ENCODE data around the gene MUSTN1.

Gene MUSTN1

GRCh38 chr3:52795298-52795900, 39.4 kb downstream of the MUSTN1 start:
- no peak for DNase-seq (ENCODE audit: low read depth)
- H3K4me3 ChIP-seq (ENCODE audit: control insufficient read depth, low read depth, low read length): no peak overlapping the region
- TF ChIP-seq CTCF (conservative IDR thresholded peaks at IDR 0.05; ENCODE audit: control insufficient read depth, insufficient read depth, low read depth, low read length): no peak

- DNase-seq (ENCODE audit: low read depth): no peak
- no peak within 1 kb of the TSS for H3K4me3 ChIP-seq (ENCODE audit: control insufficient read depth, low read depth, low read length)
- TF ChIP-seq CTCF (conservative IDR thresholded peaks at IDR 0.05; ENCODE audit: control insufficient read depth, insufficient read depth, low read depth, low read length): no peak
Measured at GRCh38 chr3:52794612-52795099, 40.2 kb downstream of the MUSTN1 start, which contains the start of gene ITIH3. Gene ITIH3 (plus strand): TSS chr3:52794796. CDS start chr3:52794804, 8 bp downstream.

GRCh38 chr3:52793702-52794611, 40.9 kb downstream of the MUSTN1 start:
- no peak for DNase-seq (ENCODE audit: low read depth)
- TF ChIP-seq CTCF (conservative IDR thresholded peaks at IDR 0.05; ENCODE audit: control insufficient read depth, insufficient read depth, low read depth, low read length): no peak
- no peak overlapping the region for H3K4me3 ChIP-seq (ENCODE audit: control insufficient read depth, low read depth, low read length)

GRCh38 chr3:52792961-52793695, 41.7 kb downstream of the MUSTN1 start:
- no peak for TF ChIP-seq CTCF (conservative IDR thresholded peaks at IDR 0.05; ENCODE audit: control insufficient read depth, insufficient read depth, low read depth, low read length)
- H3K4me3 ChIP-seq (ENCODE audit: control insufficient read depth, low read depth, low read length): no peak overlapping the region
- DNase-seq (ENCODE audit: low read depth): peak; percentile 28

- no peak overlapping the region for H3K4me3 ChIP-seq (ENCODE audit: control insufficient read depth, low read depth, low read length)
- TF ChIP-seq CTCF (conservative IDR thresholded peaks at IDR 0.05; ENCODE audit: control insufficient read depth, insufficient read depth, low read depth, low read length): no peak
- no peak for DNase-seq (ENCODE audit: low read depth)
Measured at GRCh38 chr3:52792413-52792812, 42.4 kb downstream of the MUSTN1 start.

GRCh38 chr3:52791928-52792327, 42.9 kb downstream of the MUSTN1 start:
- no peak for DNase-seq (ENCODE audit: low read depth)
- H3K4me3 ChIP-seq (ENCODE audit: control insufficient read depth, low read depth, low read length): no peak overlapping the region
- TF ChIP-seq CTCF (conservative IDR thresholded peaks at IDR 0.05; ENCODE audit: control insufficient read depth, insufficient read depth, low read depth, low read length): no peak

All from fibroblast of mammary gland (primary cell).